WTC11 (cell line): Measurements from ENCODE around the gene PHAF1. TPM values are rescaled to one million over a fixed set of nuclear protein-coding genes. Genes with fewer than 3 reads are reported as not detected.
A peak's percentile ranks its signal among the peaks of the same experiment; 100 is the strongest.

Experiments used
- ATAC-seq: fragments of 200-7000 bp; cut with Tn5 transposase; 2 replicates; pipeline ENCODE4 v1.10.0; 2021; ENCODE audit warnings: mild to moderate bottlenecking, moderate library complexity
- CTCF ChIA-PET: fragments of 300-600 bp; sonication (Branson Sonifier 250); formaldehyde crosslinking; loops from one replicate; lab custom pipeline; 2021; ENCODE audit warnings: antibody characterized with exemption; lab: Charles Lee
- POLR2A ChIA-PET: fragments of 350-600 bp; sonication (Branson Sonifier 250); formaldehyde crosslinking; loops from one replicate; lab custom pipeline; 2021; ENCODE audit warnings: antibody characterized with exemption; lab: Charles Lee
- DNase-seq: peaks from one replicate; pipeline ENCODE4 v3.0.0; 2021; ENCODE audit warnings: low spot score
- H3K27ac Mint-ChIP-seq: 2 replicates; pipeline ENCODE4 v1.8.0; 2021; ENCODE audit warnings: mixed read lengths
- H3K27me3 Mint-ChIP-seq: 2 replicates; pipeline ENCODE4 v1.8.0; 2021; ENCODE audit warnings: low read depth, mild to moderate bottlenecking, moderate library complexity, mixed read lengths
- H3K36me3 Mint-ChIP-seq: 2 replicates; pipeline ENCODE4 v1.8.0; 2021; ENCODE audit warnings: mixed read lengths
- H3K4me1 Mint-ChIP-seq: 2 replicates; pipeline ENCODE4 v1.8.0; 2022; ENCODE audit warnings: mixed read lengths
- H3K4me3 Mint-ChIP-seq: 2 replicates; pipeline ENCODE4 v1.8.0; 2021; ENCODE audit warnings: mild to moderate bottlenecking, moderate library complexity, mixed read lengths
- H3K9me3 Mint-ChIP-seq: 2 replicates; pipeline ENCODE4 v1.8.0; 2021; ENCODE audit warnings: mixed read lengths
- AFF4 ChIP-seq: sonication (generic); formaldehyde crosslinking; IDR thresholded peaks from 2 replicates; pipeline ENCODE4 v1.8.1; 2023; ENCODE audit warnings: mild to moderate bottlenecking, missing genetic modification reagents, borderline replicate concordance
- ATF6 ChIP-seq: sonication (generic); formaldehyde crosslinking; IDR thresholded peaks from 2 replicates; pipeline ENCODE4 v1.8.1; 2023; ENCODE audit warnings: mild to moderate bottlenecking, missing genetic modification reagents
- CBFB ChIP-seq: sonication (generic); formaldehyde crosslinking; IDR thresholded peaks from 2 replicates; pipeline ENCODE4 v1.8.1; 2022; ENCODE audit warnings: mild to moderate bottlenecking, low read depth, missing genetic modification reagents
- CDX4 ChIP-seq: fragments of 250-450 bp; sonication (Bioruptor Pico); IDR thresholded peaks from 2 replicates; pipeline ENCODE4 v1.9.0; 2021; ENCODE audit warnings: moderate library complexity, mild to moderate bottlenecking, inconsistent platforms, borderline replicate concordance
- CREB1 ChIP-seq: sonication (generic); formaldehyde crosslinking; IDR thresholded peaks from 2 replicates; pipeline ENCODE4 v1.8.0; 2023; ENCODE audit warnings: mild to moderate bottlenecking, missing genetic modification reagents
- E2F4 ChIP-seq: sonication (generic); formaldehyde crosslinking; IDR thresholded peaks from 2 replicates; pipeline ENCODE4 v1.8.1; 2022; ENCODE audit warnings: low read depth, mild to moderate bottlenecking, moderate library complexity, missing genetic modification reagents, borderline replicate concordance
- ERG ChIP-seq: fragments of 250-450 bp; sonication (Bioruptor Pico); IDR thresholded peaks from 2 replicates; pipeline ENCODE4 v1.8.0; 2021; ENCODE audit warnings: mild to moderate bottlenecking
- GABPB1 ChIP-seq: sonication (generic); formaldehyde crosslinking; IDR thresholded peaks from 2 replicates; pipeline ENCODE4 v1.8.1; 2023; ENCODE audit warnings: mild to moderate bottlenecking, missing genetic modification reagents
- GRHL2 ChIP-seq: fragments of 250-450 bp; sonication (Bioruptor Pico); IDR thresholded peaks from 2 replicates; pipeline ENCODE4 v1.8.0; 2022; ENCODE audit warnings: mild to moderate bottlenecking, moderate library complexity; ENCODE audit not compliant: insufficient replicate concordance, severe bottlenecking
- KAT7 ChIP-seq: sonication (generic); formaldehyde crosslinking; IDR thresholded peaks from 2 replicates; pipeline ENCODE4 v1.8.1; 2023; ENCODE audit warnings: missing genetic modification reagents, mild to moderate bottlenecking, borderline replicate concordance
- NR1H2 ChIP-seq: sonication (generic); formaldehyde crosslinking; IDR thresholded peaks from 2 replicates; pipeline ENCODE4 v1.9.0; 2021; ENCODE audit warnings: mild to moderate bottlenecking, moderate library complexity, missing genetic modification reagents
- NR3C1 ChIP-seq: sonication (generic); formaldehyde crosslinking; conservative IDR thresholded peaks from 2 replicates; pipeline ENCODE4 v1.8.1; 2023; ENCODE audit warnings: low read depth, mild to moderate bottlenecking, missing genetic modification reagents
- OVOL2 ChIP-seq: fragments of 250-450 bp; sonication (Bioruptor Pico); IDR thresholded peaks from 2 replicates; pipeline ENCODE4 v1.9.0; 2021; ENCODE audit warnings: mild to moderate bottlenecking, borderline replicate concordance
- PRRX2 ChIP-seq: fragments of 250-450 bp; sonication (Bioruptor Pico); IDR thresholded peaks from 2 replicates; pipeline ENCODE4 v1.8.0; 2021; ENCODE audit warnings: mild to moderate bottlenecking
- TP53 ChIP-seq: sonication (generic); formaldehyde crosslinking; IDR thresholded peaks from 2 replicates; pipeline ENCODE4 v1.8.1; 2023; ENCODE audit warnings: mild to moderate bottlenecking, missing genetic modification reagents
- USF1 ChIP-seq: sonication (generic); formaldehyde crosslinking; IDR thresholded peaks from 2 replicates; pipeline ENCODE4 v1.8.0; 2022; ENCODE audit warnings: mild to moderate bottlenecking, missing genetic modification reagents
- ZNF138 ChIP-seq: sonication (generic); formaldehyde crosslinking; conservative IDR thresholded peaks from 2 replicates; pipeline ENCODE4 v1.8.1; 2022; ENCODE audit warnings: mild to moderate bottlenecking, moderate library complexity, missing genetic modification reagents
- ZNF219 ChIP-seq: sonication (generic); formaldehyde crosslinking; IDR thresholded peaks from 2 replicates; pipeline ENCODE4 v1.8.0; 2023; ENCODE audit warnings: missing genetic modification reagents, mild to moderate bottlenecking, borderline replicate concordance
- ZNF396 ChIP-seq: fragments of 250-450 bp; sonication (Bioruptor Pico); IDR thresholded peaks from 2 replicates; pipeline ENCODE4 v1.8.0; 2021; ENCODE audit warnings: mild to moderate bottlenecking, moderate library complexity, borderline replicate concordance
- ZNF425 ChIP-seq: fragments of 250-450 bp; sonication (Bioruptor Pico); conservative IDR thresholded peaks from 2 replicates; pipeline ENCODE4 v1.9.0; 2021; ENCODE audit warnings: mild to moderate bottlenecking
- ZNF671 ChIP-seq: fragments of 250-450 bp; sonication (Bioruptor Pico); IDR thresholded peaks from 2 replicates; pipeline ENCODE4 v1.8.0; 2021; ENCODE audit warnings: mild to moderate bottlenecking
- total RNA-seq: library from RNA; stranded (reverse); gene quantifications from 3 replicates; pipeline ENCODE4 v1.2.3, GENCODE V29; 2021

The PHAF1 gene
- total RNA-seq, 1 experiment from 2014 or later, result 18.8 TPM

- TF ChIP-seq ZNF138 (CRISPR knock-in tag), result no peak
- no peak for TF ChIP-seq GABPB1 (CRISPR knock-in tag)
- no peak for TF ChIP-seq NR3C1 (CRISPR knock-in tag)
These were observed 34.4 kb upstream of the PHAF1 start (continued) for GRCh38 chr16:67075331-67075730.

GRCh38 chr16:67077871-67078270 is 31.9 kb upstream of the PHAF1 start:
- Mint-ChIP-seq H3K36me3 (no peaks in the 10 kb centered on the region), H3K9me3 (no peaks in the 10 kb centered on the region), H3K4me1 (no peaks in the 10 kb centered on the region), H3K27me3 (no peaks in the 10 kb centered on the region), H3K27ac (peak overlapping the region; percentile 63; the same call in 1 of the 2 replicates), H3K4me3 (no peak overlapping the region)
- no peak for DNase-seq
- CTCF ChIA-PET, result no interaction called here
- TF ChIP-seq CREB1 (CRISPR knock-in tag) (no peak), AFF4 (CRISPR knock-in tag) (no peak), OVOL2 (CRISPR knock-in tag) (no peak), ERG (no peak), CDX4 (no peak), CBFB (CRISPR knock-in tag) (no peak), USF1 (CRISPR knock-in tag) (no peak), ATF6 (CRISPR knock-in tag) (no peak), ZNF219 (no peak), ZNF396 (no peak), PRRX2 (CRISPR knock-in tag) (no peak)
- no peak for ATAC-seq
- POLR2A ChIA-PET, result no interaction called here

- DNase-seq, result no peak
- Mint-ChIP-seq H3K27ac (no peak overlapping the region), H3K36me3 (no peaks in the 10 kb centered on the region), H3K9me3 (no peaks in the 10 kb centered on the region), H3K4me1 (no peaks in the 10 kb centered on the region), H3K4me3 (no peak overlapping the region), H3K27me3 (no peaks in the 10 kb centered on the region)
- TF ChIP-seq ZNF425 (CRISPR knock-in tag) (no peak), NR1H2 (no peak), E2F4 (CRISPR knock-in tag) (no peak), NR3C1 (CRISPR knock-in tag) (no peak), TP53 (CRISPR knock-in tag) (no peak), CREB1 (CRISPR knock-in tag) (no peak), ZNF671 (CRISPR knock-in tag) (no peak), KAT7 (CRISPR knock-in tag) (no peak), GRHL2 (no peak)
- ChIA-PET CTCF (interaction anchor here (0.7 to 1.4 kb wide), 4 partner anchors 13 to 81 kb away, joined by 3 to 5 read pairs (median 3); no protein-coding TSS in a partner anchor), POLR2A (no interaction called here)
- ATAC-seq, result no peak
These were observed 27.6 kb upstream of the PHAF1 start for GRCh38 chr16:67082100-67082499.
